Left renal pelvis (tissue), 4 donors: ENCODE measurements around the gene RPS24. TPM values are rescaled to one million over a fixed set of nuclear protein-coding genes. Genes with fewer than 3 reads are reported as not detected.

Source experiments
- DNase-seq, 4 donors: peaks; one replicate each; pipeline ENCODE4 v3.0.0-alpha.2; 2013; ENCODE audit warnings: low read depth in 4 of 4, low spot score in 3 of 4
- polyA plus RNA-seq, 4 donors: library from polyadenylated mRNA; unstranded; fragments of 120-200 nt; gene quantifications; one replicate each; pipeline ENCODE4 v1.2.1, GENCODE V29; 2013; ENCODE audit not compliant: insufficient read length in 4 of 4

The RPS24 gene
- polyA plus RNA-seq, 4 donors: 2,756 to 3,742 (median 3,241) TPM

GRCh38 chr10:78081292-78081691, 47.6 kb downstream of the RPS24 start:
- no peak for DNase-seq

GRCh38 chr10:78082636-78083035, 49.0 kb downstream of the RPS24 start:
- DNase-seq: no peak

Other genes starting within 250 kb of the RPS24 start
- gene DLG5, start 107.1 kb upstream of the RPS24 start, polyA plus RNA-seq: 10 to 100 TPM; 36.3 to 47.2 (median 39.2) TPM
- gene POLR3A, start 4.3 kb upstream of the RPS24 start, polyA plus RNA-seq: 10 to 100 TPM; 14.9 to 18.6 (median 17.8) TPM